ENCODE measurements around the gene RPL32.
"Not testable (repeated sequence)": the region's sequence is repeated elsewhere in the genome, so short reads cannot be mapped to it uniquely, and the experiment has no call there.

Gene RPL32

GRCh38 chr3:12868039-12869034 lies 27.0 kb upstream of the RPL32 start:
- peak; percentile 52 for DNase-seq (ENCODE audit: low read depth)

GRCh38 chr3:12866836-12867235 lies 25.5 kb upstream of the RPL32 start:
- DNase-seq (ENCODE audit: low read depth) = no peak

GRCh38 chr3:12865271-12865670 lies 23.9 kb upstream of the RPL32 start:
- DNase-seq (ENCODE audit: low read depth) = no peak

- no peak for DNase-seq (ENCODE audit: low read depth)
These were observed 21.0 kb upstream of the RPL32 start for GRCh38 chr3:12862387-12862786.

- no peak for DNase-seq (ENCODE audit: low read depth)
These were observed 20.2 kb upstream of the RPL32 start for GRCh38 chr3:12861611-12862010.

GRCh38 chr3:12859840-12860239 lies 18.5 kb upstream of the RPL32 start:
- DNase-seq (ENCODE audit: low read depth) = no peak

- no peak for DNase-seq (ENCODE audit: low read depth)
These were observed 15.3 kb upstream of the RPL32 start for GRCh38 chr3:12856626-12857025.

- DNase-seq (ENCODE audit: low read depth) = no peak
These were observed 13.2 kb upstream of the RPL32 start for GRCh38 chr3:12854565-12854964.

- not testable (repeated sequence) for DNase-seq (ENCODE audit: low read depth)
These were observed 12.5 kb upstream of the RPL32 start for GRCh38 chr3:12853847-12854246.

- no peak for DNase-seq (ENCODE audit: low read depth)
These were observed 10.8 kb upstream of the RPL32 start for GRCh38 chr3:12852201-12852600.

- DNase-seq (ENCODE audit: low read depth) = no peak
These were observed 4.4 kb upstream of the RPL32 start for GRCh38 chr3:12845811-12846210.

GRCh38 chr3:12842469-12842868 lies 1.1 kb upstream of the RPL32 start:
- DNase-seq (ENCODE audit: low read depth) = no peak

GRCh38 chr3:12841970-12842328 lies 584 bp upstream of the RPL32 start:
- no peak for DNase-seq (ENCODE audit: low read depth)

- no peak for DNase-seq (ENCODE audit: low read depth)
These were observed 695 bp downstream of the RPL32 start for GRCh38 chr3:12840591-12841148.

GRCh38 chr3:12840148-12840547 lies 1.2 kb downstream of the RPL32 start:
- not testable (repeated sequence) for DNase-seq (ENCODE audit: low read depth)

- no peak for DNase-seq (ENCODE audit: low read depth)
These were observed 2.0 kb downstream of the RPL32 start for GRCh38 chr3:12839156-12839946.

- no peak for DNase-seq (ENCODE audit: low read depth)
These were observed 3.0 kb downstream of the RPL32 start for GRCh38 chr3:12838179-12838965.

GRCh38 chr3:12837295-12837986 lies 3.9 kb downstream of the RPL32 start:
- no peak for DNase-seq (ENCODE audit: low read depth)

- no peak for DNase-seq (ENCODE audit: low read depth)
These were observed 6.2 kb downstream of the RPL32 start for GRCh38 chr3:12835052-12835665.

GRCh38 chr3:12833222-12834161 lies 7.9 kb downstream of the RPL32 start:
- DNase-seq (ENCODE audit: low read depth) = no peak
